Spleen (tissue), 11 donors: ENCODE data around the gene EIPR1. TPM values are rescaled to one million over a fixed set of nuclear protein-coding genes. Genes with fewer than 3 reads are reported as not detected.

Source experiments
- DNase-seq: peaks from one replicate; pipeline ENCODE4 v3.0.0-alpha.2; 2020
- H3K27ac ChIP-seq, 8 donors: fragments of 200-600 bp; sonication (generic) in 7 of 8; 1 replicate in 4 of 8; 2 replicates in 4 of 8; pipeline versions ENCODE4 v1.5.0 to v1.8.0; 2016 to 2021; ENCODE audit warnings: inconsistent platforms in 4 of 8, mild to moderate bottlenecking in 4 of 8, moderate library complexity in 1 of 8
- H3K27me3 ChIP-seq, 7 donors: fragments of 200-600 bp; sonication (generic) in 6 of 7; replicated peaks in 1 of 7; 1 replicate in 4 of 7; 2 replicates in 3 of 7; pipeline versions ENCODE4 v1.5.0 to v1.8.0; 2016 to 2021; ENCODE audit warnings: inconsistent platforms in 3 of 7, mild to moderate bottlenecking in 1 of 7
- H3K36me3 ChIP-seq, 6 donors: fragments of 200-600 bp; sonication (generic) in 5 of 6; 1 replicate in 4 of 6; 2 replicates in 2 of 6; pipeline versions ENCODE4 v1.5.0 to v1.8.0; 2016 to 2021; ENCODE audit warnings: inconsistent platforms in 2 of 6
- H3K4me1 ChIP-seq, 6 donors: fragments of 200-600 bp; sonication (generic) in 5 of 6; 1 replicate in 3 of 6; 2 replicates in 3 of 6; pipeline versions ENCODE4 v1.5.0 to v1.8.0; 2016 to 2021; ENCODE audit warnings: inconsistent platforms in 3 of 6
- H3K4me3 ChIP-seq, 8 donors: fragments of 200-600 bp; sonication (generic) in 7 of 8; 1 replicate in 4 of 8; 2 replicates in 4 of 8; pipeline versions ENCODE4 v1.5.0 to v1.8.0; 2016 to 2021; ENCODE audit warnings: inconsistent platforms in 4 of 8, mild to moderate bottlenecking in 4 of 8, moderate library complexity in 2 of 8
- H3K9me3 ChIP-seq, 8 donors: fragments of 200-600 bp; sonication (generic) in 7 of 8; 1 replicate in 4 of 8; 2 replicates in 4 of 8; pipeline versions ENCODE4 v1.5.0 to v1.8.0; 2016 to 2021; ENCODE audit warnings: inconsistent platforms in 4 of 8
- CTCF ChIP-seq, 11 experiments: fragments of 200-600 bp in 7 of 11; fragments of 450-650 bp in 4 of 11; sonication (generic) in 4 of 11; IDR thresholded peaks in 8 of 11; conservative IDR thresholded peaks in 3 of 11; 1 replicate in 7 of 11; 2 replicates in 4 of 11; pipeline versions ENCODE4 v1.4.0 to v1.8.0; 2016 to 2021; ENCODE audit warnings: antibody characterized with exemption in 11 of 11, inconsistent platforms in 4 of 11, mild to moderate bottlenecking in 1 of 11
- POLR2A ChIP-seq, 3 donors: fragments of 450-650 bp; IDR thresholded peaks; one replicate each; pipeline ENCODE4 v1.5.1; 2017; ENCODE audit warnings: antibody characterized with exemption in 3 of 3, mild to moderate bottlenecking in 1 of 3
- POLR2AphosphoS5 ChIP-seq, 3 donors: sonication (generic); formaldehyde crosslinking; IDR thresholded peaks; one replicate each; pipeline ENCODE4 v1.5.1; 2017; ENCODE audit warnings: antibody characterized with exemption in 3 of 3
- WGBS, 5 donors: extraction: QIAGEN DNeasy Blood & Tissue Kit in 3 of 5; methylation state at CpG; one replicate each; pipeline versions ENCODE4 v1.1.5 to v1.1.7; 2013 to 2018; 5-methylcytosine and 5-hydroxymethylcytosine counted together
- intact Hi-C: fragments of 100-400 bp; cut with DNase I; formaldehyde crosslinking; loops from one replicate; pipeline ENCODE4 v1.15.0; 2023; ENCODE audit warnings: low total_unique reads
- polyA plus RNA-seq, 3 donors: library from polyadenylated mRNA; stranded (reverse); fragments of 200-250 nt; gene quantifications; one replicate each; pipeline ENCODE4 v1.2.1, GENCODE V29; 2013
- total RNA-seq, 7 donors: library from RNA; depleted of rRNA in 3 of 7; stranded (reverse); fragments of >200 nt in 3 of 7; fragmentation: NEBNext Ultra II Directional in 4 of 7; extraction: Animal tissue kit (Norgen Biotek cat#: 25700) in 4 of 7; gene quantifications; one replicate each; pipeline versions ENCODE4 v1.1.0 to v1.2.1, GENCODE V29; 2016 to 2021
- donor health status: healthy with polysubstance abuse.
- donor health status: DM: no; HTN: no; CAD: no; lungs with moderate emphysema.
- donor health status: DM: no; HTN: no; CAD: no.
- donor health status: Bipolar disorder and iron deficiency.
- donor health status: healthy.
- donor health status: DM: no; HTN: no; CAD: no.
- donor health status: DM: yes; HTN: yes; CAD: no.

The EIPR1 gene
- total and polyA plus RNA-seq, 10 donors = 16.1 to 60.1 (median 26.3) TPM

DNA sequence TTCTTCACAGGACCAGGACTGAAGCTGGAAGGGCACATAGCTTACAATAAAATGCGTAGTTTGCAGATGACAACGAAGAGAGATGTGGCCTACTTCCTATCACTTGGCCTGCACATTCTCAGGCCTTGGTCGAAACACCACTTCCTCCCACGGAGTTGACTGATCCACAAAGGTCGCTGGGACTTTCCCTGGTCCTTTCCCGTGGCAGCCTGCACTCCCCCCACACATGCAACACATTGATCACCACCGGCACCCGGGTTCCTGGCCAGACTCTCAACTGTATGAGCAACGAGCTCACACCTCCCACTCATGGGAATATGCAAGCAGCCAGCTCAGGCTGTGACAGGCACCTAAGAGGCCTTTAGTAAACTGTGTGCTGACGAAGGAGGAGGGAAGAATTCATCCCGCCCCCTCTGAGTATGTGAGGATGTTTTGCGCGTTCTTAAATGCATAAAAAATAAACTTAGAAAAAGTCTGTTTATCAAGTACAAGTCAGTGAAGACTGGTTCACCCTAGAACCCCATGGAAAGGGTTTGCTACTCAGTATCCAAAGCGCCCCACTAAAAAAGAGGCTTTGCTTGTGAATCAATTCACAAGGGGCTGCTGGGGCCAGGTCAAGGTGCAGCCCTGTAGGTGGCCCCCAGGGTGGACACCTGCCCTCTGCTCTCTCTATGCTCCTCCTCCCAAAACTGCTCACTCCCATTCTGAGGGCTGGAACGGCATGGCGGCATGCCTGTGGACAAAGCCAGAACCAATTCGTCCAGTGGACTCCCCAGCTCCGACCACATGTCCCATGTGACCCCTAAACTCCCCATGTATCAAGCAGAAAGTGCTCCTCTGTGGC lies 154.3 kb downstream of the EIPR1 start:
- peak in 2 of 3 donors; percentile 37 to 47 for TF ChIP-seq POLR2AphosphoS5 (IDR thresholded peaks at IDR 0.05)
- no peak for TF ChIP-seq POLR2A (IDR thresholded peaks at IDR 0.05)
- peak overlapping the region in 7 of 8 donors; percentile 35 to 75 (median 39) for H3K27ac ChIP-seq
- WGBS, 5 donors = 46 to 64% (median 63%) methylated on average over 16 to 18 of the region's 18 CpGs
- H3K4me1 ChIP-seq = peaks cover 0 to 19% (median 16%) of the 10 kb centered on the region in 6 donors
- intact Hi-C loops = no loop called here
- H3K9me3 ChIP-seq = peaks cover 0 to 10% (median 2%) of the 10 kb centered on the region in 8 donors
- no peak overlapping the region for H3K4me3 ChIP-seq
- no peaks in the 10 kb centered on the region for H3K36me3 ChIP-seq
- no peaks in the 10 kb centered on the region for H3K27me3 ChIP-seq
- no peak for DNase-seq

GRCh38 chr2:3222636-3223035 lies 155.0 kb downstream of the EIPR1 start:
- no peak for DNase-seq
- WGBS, 5 donors = 67 to 79% (median 75%) methylated on average over 9 of the region's 9 CpGs

GRCh38 chr2:3219536-3219935 lies 158.1 kb downstream of the EIPR1 start:
- H3K27me3 ChIP-seq = no peaks in the 10 kb centered on the region
- WGBS, 5 donors = 84 to 97% (median 95%) methylated on average over 3 to 4 of the region's 4 CpGs
- intact Hi-C loops = no loop called here

More at GRCh38 chr2:3222636-3223035, 155.0 kb downstream of the EIPR1 start:
- intact Hi-C loops = no loop called here
- Histone ChIP-seq H3K4me3 (no peak overlapping the region), H3K4me1 (peaks cover 0 to 19% (median 16%) of the 10 kb centered on the region in 6 donors), H3K9me3 (peaks cover 0 to 7% (median under 1%) of the 10 kb centered on the region in 8 donors), H3K36me3 (no peaks in the 10 kb centered on the region), H3K27me3 (no peaks in the 10 kb centered on the region), H3K27ac (peak overlapping the region in 7 of 8 donors; percentile 35 to 75 (median 39))
- TF ChIP-seq CTCF (IDR thresholded peaks at IDR 0.05 in 8 of 11, conservative IDR thresholded peaks at IDR 0.05 in 3 of 11) (no peak), POLR2A (IDR thresholded peaks at IDR 0.05) (no peak), POLR2AphosphoS5 (IDR thresholded peaks at IDR 0.05) (no peak)

GRCh38 chr2:3217646-3218045 lies 160.0 kb downstream of the EIPR1 start:
- H3K27me3 ChIP-seq = no peaks in the 10 kb centered on the region
- WGBS, 5 donors = 70 to 90% (median 74%) methylated on average over 6 to 7 of the region's 7 CpGs
- DNase-seq = no peak
- H3K4me3 ChIP-seq = no peak overlapping the region
- H3K4me1 ChIP-seq = peaks cover 0 to 7% (median 4%) of the 10 kb centered on the region in 6 donors
- TF ChIP-seq CTCF (IDR thresholded peaks at IDR 0.05 in 8 of 11, conservative IDR thresholded peaks at IDR 0.05 in 3 of 11) (no peak), POLR2A (IDR thresholded peaks at IDR 0.05) (no peak), POLR2AphosphoS5 (IDR thresholded peaks at IDR 0.05) (no peak)
- peaks cover 0 to 7% (median 0%) of the 10 kb centered on the region in 8 donors for H3K9me3 ChIP-seq
- H3K27ac ChIP-seq = no peak overlapping the region
- peaks cover 0 to 13% (median 0%) of the 10 kb centered on the region in 6 donors for H3K36me3 ChIP-seq
- intact Hi-C loops = no loop called here

More at GRCh38 chr2:3219536-3219935, 158.1 kb downstream of the EIPR1 start:
- TF ChIP-seq CTCF (IDR thresholded peaks at IDR 0.05 in 8 of 11, conservative IDR thresholded peaks at IDR 0.05 in 3 of 11) (no peak), POLR2AphosphoS5 (IDR thresholded peaks at IDR 0.05) (no peak), POLR2A (IDR thresholded peaks at IDR 0.05) (no peak)
- H3K4me3 ChIP-seq = no peak overlapping the region
- no peaks in the 10 kb centered on the region for H3K36me3 ChIP-seq
- no peak for DNase-seq
- no peak overlapping the region for H3K27ac ChIP-seq
- peaks cover 0 to 19% (median 16%) of the 10 kb centered on the region in 6 donors for H3K4me1 ChIP-seq
- peaks cover 0 to 7% (median 0%) of the 10 kb centered on the region in 8 donors for H3K9me3 ChIP-seq
